Stimulated activated memory B cell treated with anti-CD40 and anti-IgM and Interleukin-4, amounts not matched to agents 10 μg/mL and 1 μg/mL and 100 μg/mL, for 72 hours (primary cell): ENCODE data around the gene FGF3.

Source experiments
- ATAC-seq: fragments of 150-1000 bp; cut with Tn5 transposase; 2 replicates; pipeline ENCODE4 v1.10.0; 2021
- H3K27ac Mint-ChIP-seq: one replicate; pipeline ENCODE4 v1.8.0; 2022; ENCODE audit warnings: mild to moderate bottlenecking, mixed read lengths
- H3K27me3 Mint-ChIP-seq: one replicate; pipeline ENCODE4 v1.8.0; 2022; ENCODE audit warnings: mixed read lengths
- H3K36me3 Mint-ChIP-seq: one replicate; pipeline ENCODE4 v1.8.0; 2022; ENCODE audit warnings: mixed read lengths
- H3K4me1 Mint-ChIP-seq: one replicate; pipeline ENCODE4 v1.8.0; 2022; ENCODE audit warnings: mixed read lengths
- H3K4me3 Mint-ChIP-seq: one replicate; pipeline ENCODE4 v1.8.0; 2022; ENCODE audit warnings: mild to moderate bottlenecking, moderate library complexity, mixed read lengths
- H3K9me3 Mint-ChIP-seq: one replicate; pipeline ENCODE4 v1.8.0; 2022; ENCODE audit warnings: mixed read lengths

The FGF3 gene

DNA sequence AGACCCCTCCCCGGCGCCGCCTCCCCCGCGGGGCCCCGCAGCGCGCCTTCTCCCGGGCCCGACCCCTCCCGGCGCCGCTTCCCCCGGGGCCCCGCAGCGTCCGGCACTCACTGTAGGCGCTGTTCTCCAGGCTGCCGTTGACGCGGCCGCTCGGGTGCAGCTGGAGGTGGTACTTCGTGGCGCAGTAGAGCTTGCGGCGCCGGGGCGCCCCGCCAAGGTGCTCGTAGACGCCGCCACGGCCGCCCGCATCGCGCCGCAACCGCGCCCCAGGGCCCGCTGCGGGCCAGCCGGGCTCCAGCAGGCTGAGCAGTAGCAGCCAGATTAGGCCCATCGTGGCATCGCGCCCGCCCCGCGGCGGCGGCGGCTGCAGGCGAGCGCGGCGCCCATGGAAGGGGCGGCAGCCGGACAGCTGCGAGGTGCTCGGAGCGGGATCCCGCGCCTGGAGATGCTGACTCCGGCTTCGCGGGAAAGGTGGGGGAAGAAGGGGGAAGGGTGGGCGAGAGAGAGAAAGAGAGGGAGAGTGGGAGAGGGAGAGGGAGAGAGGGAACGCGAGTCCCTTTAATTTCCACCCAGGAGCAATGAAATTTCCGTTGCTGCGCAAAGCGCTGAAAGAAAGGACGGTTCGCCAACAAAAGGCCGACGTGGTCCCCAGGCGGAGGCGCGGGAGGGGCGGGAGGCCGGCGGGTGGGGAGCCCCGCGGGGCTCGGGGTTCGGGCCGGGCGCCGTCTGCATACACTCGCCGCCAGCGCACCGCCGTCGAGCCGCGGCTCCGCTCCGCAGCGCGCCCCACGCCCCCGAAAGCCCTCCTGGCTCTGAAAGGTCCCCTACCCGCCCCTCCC is at the start of gene FGF3:
TSS of gene FGF3 (minus strand) at position 814 of the 839 bp plus-strand sequence. CDS start at position 331, 483 bp downstream.
- Mint-ChIP-seq H3K27ac (no peak within 1 kb of the TSS), H3K4me3 (no peak within 1 kb of the TSS), H3K36me3 (no peaks in the 10 kb centered on the region), H3K9me3 (peaks cover 3% of the 10 kb centered on the region), H3K4me1 (no peaks in the 10 kb centered on the region), H3K27me3 (peaks cover 76% of the 10 kb centered on the region)
- no peak for ATAC-seq

- Mint-ChIP-seq H3K27me3 (peaks cover 54% of the 10 kb centered on the region), H3K4me3 (no peak overlapping the region), H3K4me1 (no peaks in the 10 kb centered on the region), H3K36me3 (no peaks in the 10 kb centered on the region), H3K9me3 (peaks cover 11% of the 10 kb centered on the region), H3K27ac (no peak overlapping the region)
- ATAC-seq = no peak
Observed at GRCh38 chr11:69868871-69869270, 49.7 kb upstream of the FGF3 start.

DNA sequence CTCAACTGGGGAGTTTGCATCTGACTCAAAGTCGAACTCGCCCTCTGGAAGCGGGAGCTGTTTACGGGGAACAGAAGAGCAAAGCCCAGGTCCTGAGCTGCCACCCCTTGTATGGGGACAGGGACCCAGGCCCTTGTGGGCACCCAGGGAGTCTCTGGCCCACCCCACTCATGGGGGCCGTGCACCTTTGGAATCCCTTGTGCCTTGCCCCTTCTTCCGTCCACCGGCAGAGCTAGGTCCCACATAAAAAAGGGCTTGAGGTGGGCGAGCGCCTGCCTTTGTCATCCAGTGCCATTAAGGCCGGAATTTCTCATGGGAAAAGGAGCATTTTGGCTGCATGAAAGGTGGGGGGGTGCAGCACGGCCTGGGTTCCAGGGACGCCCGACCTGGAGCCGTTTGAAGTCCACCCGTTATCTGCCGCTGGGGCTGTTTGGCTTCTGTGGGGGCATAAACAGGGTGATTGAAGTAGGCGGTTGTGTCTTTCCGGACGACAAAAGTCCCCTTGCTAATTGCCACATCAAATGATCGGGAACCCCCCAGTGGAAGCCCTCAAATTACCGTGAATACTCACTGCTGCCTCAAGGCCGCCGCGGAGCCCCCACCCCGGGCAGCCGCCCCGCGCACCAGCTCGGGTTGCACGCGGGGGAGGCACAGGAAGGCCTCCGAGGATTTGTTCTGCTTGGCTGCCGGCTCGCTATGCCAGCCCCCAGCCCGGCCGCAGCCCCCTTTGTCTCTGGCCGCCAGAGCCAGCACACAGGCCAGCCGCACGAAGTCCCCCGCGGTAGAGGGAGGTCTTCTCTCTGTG is 49.0 kb upstream of the FGF3 start:
- Mint-ChIP-seq H3K9me3 (peaks cover 11% of the 10 kb centered on the region), H3K27ac (no peak overlapping the region), H3K36me3 (no peaks in the 10 kb centered on the region), H3K4me3 (no peak overlapping the region), H3K4me1 (no peaks in the 10 kb centered on the region), H3K27me3 (peaks cover 59% of the 10 kb centered on the region)
- ATAC-seq = no peak

GRCh38 chr11:69867076-69868005 is 48.1 kb upstream of the FGF3 start:
- peaks cover 57% of the 10 kb centered on the region for H3K27me3 Mint-ChIP-seq

GRCh38 chr11:69866648-69867047 is 47.4 kb upstream of the FGF3 start:
- Mint-ChIP-seq H3K9me3 (peaks cover under 1% of the 10 kb centered on the region), H3K27me3 (peaks cover 54% of the 10 kb centered on the region), H3K27ac (no peak overlapping the region), H3K36me3 (no peaks in the 10 kb centered on the region), H3K4me1 (no peaks in the 10 kb centered on the region), H3K4me3 (no peak overlapping the region)
- ATAC-seq = no peak

More at GRCh38 chr11:69867076-69868005, 48.1 kb upstream of the FGF3 start:
- H3K9me3 Mint-ChIP-seq = peaks cover 8% of the 10 kb centered on the region
- H3K4me1 Mint-ChIP-seq = no peaks in the 10 kb centered on the region
- H3K27ac Mint-ChIP-seq = no peak overlapping the region
- no peak for ATAC-seq
- H3K36me3 Mint-ChIP-seq = no peaks in the 10 kb centered on the region
- no peak overlapping the region for H3K4me3 Mint-ChIP-seq

DNA sequence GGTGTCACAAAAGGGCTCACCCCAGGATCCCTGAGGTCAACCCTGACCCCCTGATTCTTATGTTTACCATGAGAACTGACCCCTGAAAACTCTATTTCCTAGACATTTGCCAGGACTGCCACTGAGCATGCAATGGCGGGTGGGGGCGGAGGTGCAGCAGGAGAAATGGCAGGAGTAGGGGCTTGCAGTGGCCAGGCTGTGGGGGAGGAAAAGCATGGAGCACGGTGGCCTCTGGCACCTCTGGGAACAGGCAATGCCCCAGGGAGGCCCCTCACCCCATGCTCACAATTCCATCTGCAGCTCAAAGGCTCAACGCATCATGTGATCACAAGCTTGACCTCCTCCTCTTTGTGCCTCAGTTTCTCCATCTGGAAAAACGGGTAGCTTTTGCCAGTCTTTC is 46.5 kb upstream of the FGF3 start:
- no peak overlapping the region for H3K4me3 Mint-ChIP-seq
- no peak overlapping the region for H3K27ac Mint-ChIP-seq
- peaks cover 61% of the 10 kb centered on the region for H3K27me3 Mint-ChIP-seq
- H3K4me1 Mint-ChIP-seq = no peaks in the 10 kb centered on the region
- H3K36me3 Mint-ChIP-seq = no peaks in the 10 kb centered on the region
- H3K9me3 Mint-ChIP-seq = no peaks in the 10 kb centered on the region
- no peak for ATAC-seq

DNA sequence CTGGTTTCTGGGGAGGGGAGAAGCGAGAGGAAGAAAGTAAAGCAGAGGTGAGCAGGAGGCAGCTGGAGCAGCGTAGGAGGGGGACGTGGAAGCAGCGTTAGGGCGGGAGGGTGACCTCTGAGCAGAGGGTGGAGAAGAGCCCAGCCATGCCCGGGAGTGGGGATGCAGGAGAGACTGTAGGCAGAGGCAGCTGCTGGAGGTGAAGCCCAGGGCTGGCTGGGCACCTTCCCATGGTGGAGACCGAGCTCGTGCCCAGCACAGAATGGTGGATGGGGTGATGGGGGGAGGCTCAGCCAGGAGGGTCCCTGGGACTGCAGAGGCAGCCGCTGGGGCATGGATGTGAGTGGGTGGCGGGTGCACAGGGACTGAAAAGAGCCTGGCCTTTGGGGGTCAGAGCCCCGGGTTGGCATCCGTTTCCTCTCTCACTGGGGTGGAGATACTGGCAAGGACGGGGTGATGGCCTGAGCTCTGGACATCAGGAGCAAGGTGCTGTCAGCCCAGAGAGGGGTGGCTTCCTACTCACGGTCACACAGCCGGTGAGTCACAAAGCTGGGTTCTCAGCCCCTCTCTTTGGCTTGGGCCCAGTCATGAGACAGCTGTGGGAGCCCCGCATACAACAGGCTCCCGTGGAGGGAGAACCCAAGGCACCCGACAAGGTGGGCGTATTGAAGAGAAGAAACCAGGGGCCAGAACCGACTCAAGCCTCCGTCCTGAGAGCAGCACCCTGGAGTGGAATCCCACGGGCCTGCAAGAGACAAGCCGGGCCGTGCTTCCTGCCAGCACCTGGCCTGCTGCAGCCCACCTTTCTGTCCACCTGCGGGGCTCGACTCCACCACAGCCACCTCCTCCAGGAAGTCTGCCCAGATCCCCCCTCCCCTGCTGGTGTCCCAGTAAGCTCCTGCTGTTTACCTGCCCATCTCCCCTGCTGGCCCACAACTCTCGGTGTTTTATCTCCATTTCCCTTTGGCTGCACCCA is 45.8 kb upstream of the FGF3 start:
- Mint-ChIP-seq H3K4me3 (no peak overlapping the region), H3K27me3 (peaks cover 61% of the 10 kb centered on the region), H3K9me3 (no peaks in the 10 kb centered on the region)

GRCh38 chr11:69863544-69864200 is 44.5 kb upstream of the FGF3 start:
- H3K36me3 Mint-ChIP-seq = no peaks in the 10 kb centered on the region
- no peak overlapping the region for H3K27ac Mint-ChIP-seq
- H3K9me3 Mint-ChIP-seq = no peaks in the 10 kb centered on the region
- ATAC-seq = no peak
- peaks cover 49% of the 10 kb centered on the region for H3K27me3 Mint-ChIP-seq
- no peaks in the 10 kb centered on the region for H3K4me1 Mint-ChIP-seq
- H3K4me3 Mint-ChIP-seq = no peak overlapping the region

More for the DNA sequence above, 45.8 kb upstream of the FGF3 start:
- no peak for ATAC-seq
- H3K36me3 Mint-ChIP-seq = no peaks in the 10 kb centered on the region
- H3K27ac Mint-ChIP-seq = no peak overlapping the region
- H3K4me1 Mint-ChIP-seq = no peaks in the 10 kb centered on the region

DNA sequence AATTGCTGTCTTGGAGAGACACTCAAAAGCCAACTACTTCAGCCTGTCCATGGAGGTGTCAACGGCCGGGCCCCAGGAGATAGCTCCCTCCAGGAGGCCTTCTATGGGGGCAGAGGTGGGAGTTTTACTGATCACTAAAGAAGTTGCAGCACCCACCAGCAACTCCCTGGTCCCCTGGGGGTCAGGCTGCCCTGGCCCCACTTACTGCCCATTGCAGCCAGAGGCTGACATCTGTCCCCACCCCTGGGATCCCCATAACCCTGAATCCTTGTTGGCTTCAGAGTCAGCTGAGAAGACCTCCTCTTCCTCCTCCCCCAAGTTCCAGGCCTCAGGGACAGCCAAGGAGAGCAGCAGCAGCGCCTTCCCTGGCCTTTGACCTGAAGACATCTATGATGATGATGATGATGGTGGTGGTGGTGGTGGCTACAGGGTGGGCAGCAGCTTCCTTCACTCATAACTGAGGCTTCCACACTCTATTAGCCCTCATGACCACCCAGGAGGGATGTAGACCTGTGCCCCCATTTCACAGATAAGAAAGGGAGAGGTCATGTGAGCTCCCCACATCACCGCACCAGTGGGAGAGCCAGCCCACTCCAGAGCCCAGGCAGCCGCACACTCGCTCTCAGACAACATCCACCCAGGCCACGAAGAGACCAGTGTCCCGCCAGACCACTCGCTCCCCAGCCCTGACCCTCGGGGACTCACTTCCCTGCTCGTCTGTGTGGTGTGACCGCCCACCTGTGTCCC is 43.8 kb upstream of the FGF3 start:
- no peaks in the 10 kb centered on the region for H3K4me1 Mint-ChIP-seq
- H3K9me3 Mint-ChIP-seq = no peaks in the 10 kb centered on the region
- no peak overlapping the region for H3K4me3 Mint-ChIP-seq
- no peak for ATAC-seq
- H3K36me3 Mint-ChIP-seq = no peaks in the 10 kb centered on the region
- no peak overlapping the region for H3K27ac Mint-ChIP-seq
- peaks cover 44% of the 10 kb centered on the region for H3K27me3 Mint-ChIP-seq

DNA sequence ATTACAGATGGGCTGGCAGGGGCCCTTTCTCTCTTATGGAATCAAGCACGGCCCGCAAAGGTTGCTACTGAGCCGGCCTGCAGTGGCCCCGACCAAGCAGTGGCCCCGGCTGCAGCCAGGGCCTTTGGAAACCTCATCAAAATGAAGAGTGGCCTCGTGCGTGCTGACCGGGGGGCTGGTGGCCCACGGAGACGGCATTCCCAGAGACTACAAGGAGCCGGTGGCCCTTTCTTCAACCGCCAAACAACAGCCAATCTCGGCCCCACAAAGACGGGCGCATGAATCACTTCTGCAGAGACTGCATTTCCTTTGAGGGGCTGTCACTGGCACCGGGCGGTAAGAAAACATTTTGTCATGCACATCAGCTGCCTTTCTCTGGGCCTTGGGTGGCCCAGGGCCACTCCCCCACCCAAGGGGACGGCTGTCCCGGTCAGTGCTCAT is 43.1 kb upstream of the FGF3 start:
- Mint-ChIP-seq H3K9me3 (peaks cover 3% of the 10 kb centered on the region), H3K4me1 (no peaks in the 10 kb centered on the region), H3K27me3 (peaks cover 44% of the 10 kb centered on the region), H3K36me3 (no peaks in the 10 kb centered on the region), H3K4me3 (no peak overlapping the region), H3K27ac (no peak overlapping the region)
- no peak for ATAC-seq

- no peak overlapping the region for H3K4me3 Mint-ChIP-seq
- no peaks in the 10 kb centered on the region for H3K36me3 Mint-ChIP-seq
- H3K9me3 Mint-ChIP-seq = peaks cover 5% of the 10 kb centered on the region
- H3K27ac Mint-ChIP-seq = no peak overlapping the region
- H3K4me1 Mint-ChIP-seq = no peaks in the 10 kb centered on the region
- ATAC-seq = no peak
- H3K27me3 Mint-ChIP-seq = peaks cover 44% of the 10 kb centered on the region
Observed at GRCh38 chr11:69861901-69862300, 42.7 kb upstream of the FGF3 start.

GRCh38 chr11:69860796-69861445 is 41.7 kb upstream of the FGF3 start:
- Mint-ChIP-seq H3K4me3 (no peak overlapping the region), H3K27ac (no peak overlapping the region), H3K27me3 (peaks cover 40% of the 10 kb centered on the region), H3K9me3 (peaks cover 5% of the 10 kb centered on the region), H3K36me3 (no peaks in the 10 kb centered on the region), H3K4me1 (no peaks in the 10 kb centered on the region)
- ATAC-seq = no peak

DNA sequence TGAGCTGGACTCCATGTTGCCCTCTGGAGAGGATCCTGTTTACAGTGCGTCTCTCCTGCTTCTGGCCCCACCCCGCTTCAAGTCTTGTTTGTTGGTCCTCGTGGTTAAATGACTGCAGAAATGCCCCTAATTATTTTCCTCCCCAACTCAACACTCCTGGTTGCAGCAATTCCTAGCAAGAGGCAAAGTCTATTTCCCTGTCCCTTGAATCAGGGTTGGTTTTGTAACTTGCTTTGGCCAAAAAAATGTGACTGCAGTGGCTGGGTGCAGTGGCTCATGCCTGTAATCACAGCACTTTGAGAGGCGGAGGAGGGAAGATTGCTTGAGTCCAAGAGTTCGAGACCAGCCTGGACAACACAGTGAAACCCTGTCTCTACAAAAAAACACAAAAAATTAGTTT is 41.0 kb upstream of the FGF3 start:
- H3K4me3 Mint-ChIP-seq = no peak overlapping the region
- H3K4me1 Mint-ChIP-seq = no peaks in the 10 kb centered on the region
- H3K27ac Mint-ChIP-seq = no peak overlapping the region
- peaks cover 5% of the 10 kb centered on the region for H3K9me3 Mint-ChIP-seq
- no peaks in the 10 kb centered on the region for H3K36me3 Mint-ChIP-seq
- H3K27me3 Mint-ChIP-seq = peaks cover 35% of the 10 kb centered on the region
- no peak for ATAC-seq
